Endothelial cell of umbilical vein (primary cell): Measurements from ENCODE around the gene PLOD1. TPM values are rescaled to one million over a fixed set of nuclear protein-coding genes. Genes with fewer than 3 reads are reported as not detected.

Source experiments
- BruUV-seq: library from RNA; stranded (reverse); fragments of 400-500 nt; replicated peaks from 2 replicates; lab custom pipeline; 2021; lab: Mats Ljungman, UMichigan
- CTCF ChIA-PET: fragments of 300-600, 350-600 bp; sonication (Branson Sonifier 250); formaldehyde crosslinking; loops from one replicate; lab custom pipeline; 2021; ENCODE audit warnings: antibody characterized with exemption, inconsistent platforms; lab: Charles Lee
- POLR2A ChIA-PET: fragments of 300-600, 350-600 bp; sonication (Branson Sonifier 250); formaldehyde crosslinking; loops from one replicate; lab custom pipeline; 2021; ENCODE audit warnings: antibody characterized with exemption, inconsistent platforms; lab: Charles Lee
- DNase-seq: peaks from one replicate; pipeline ENCODE4 v3.0.0-alpha.2; 2011; ENCODE audit warnings: low read depth, low spot score
- FAIRE-seq: peaks from 2 replicates; lab custom pipeline; 2011; peaks lifted over from hg19 to GRCh38; lab: Jason Lieb, UNC
- H2AFZ ChIP-seq: 2 replicates; pipeline ENCODE4 v1.6.0; 2012; ENCODE audit warnings: low read depth, low read length, control low read depth, inconsistent platforms
- H3K27ac ChIP-seq: 2 replicates; pipeline ENCODE4 v1.5.1; 2011; ENCODE audit warnings: low read depth, mild to moderate bottlenecking, control low read depth, low read length, moderate library complexity; ENCODE audit not compliant: insufficient read depth
- H3K27me3 ChIP-seq, 2 experiments: 2 replicates each; pipeline versions ENCODE4 v1.6.0 to v1.6.1; 2011; ENCODE audit warnings: low read length in 2 of 2, mixed read lengths in 1 of 2; ENCODE audit not compliant: control insufficient read depth in 2 of 2, insufficient read depth in 2 of 2
- H3K36me3 ChIP-seq, 2 experiments: 2 replicates in 1 of 2; 3 replicates in 1 of 2; pipeline ENCODE4 v1.5.1; 2011; ENCODE audit warnings: low read length in 2 of 2, mild to moderate bottlenecking in 1 of 2, moderate library complexity in 1 of 2; ENCODE audit not compliant: control insufficient read depth in 2 of 2, insufficient read depth in 2 of 2; ENCODE audit errors: extremely low read depth in 1 of 2
- H3K4me1 ChIP-seq: 3 replicates; pipeline ENCODE4 v1.5.1; 2011; ENCODE audit warnings: mild to moderate bottlenecking, low read length; ENCODE audit not compliant: control insufficient read depth, insufficient read depth; ENCODE audit errors: extremely low read depth
- H3K4me2 ChIP-seq: 2 replicates; pipeline ENCODE4 v1.6.1; 2011; ENCODE audit warnings: low read length, control low read depth, mixed read lengths; ENCODE audit not compliant: insufficient read depth
- H3K4me3 ChIP-seq, 3 experiments: fragments of 200-600 bp in 1 of 3; sonication (generic), shearing (Covaris generic) in 1 of 3; replicated peaks in 1 of 3; 2 replicates each; pipeline ENCODE4 v1.5.1; 2011 to 2016; ENCODE audit warnings: control low read depth in 3 of 3, low read length in 3 of 3, mild to moderate bottlenecking in 2 of 3, inconsistent platforms in 1 of 3, low read depth in 1 of 3, moderate library complexity in 1 of 3; ENCODE audit not compliant: insufficient read depth in 1 of 3
- H3K79me2 ChIP-seq: 2 replicates; pipeline ENCODE4 v1.6.0; 2012; ENCODE audit warnings: low read length, inconsistent platforms; ENCODE audit not compliant: control insufficient read depth, insufficient read depth
- H3K9ac ChIP-seq: replicated peaks from 2 replicates; pipeline ENCODE3; 2011; ENCODE audit warnings: low read length, control low read depth; ENCODE audit not compliant: insufficient read depth; ENCODE audit errors: extremely low read depth
- H3K9me1 ChIP-seq: replicated peaks from 3 replicates; pipeline ENCODE4 v1.6.0; 2011; ENCODE audit warnings: mild to moderate bottlenecking, low read length; ENCODE audit not compliant: control insufficient read depth, insufficient read depth; ENCODE audit errors: extremely low read depth
- H3K9me3 ChIP-seq: replicated peaks from 2 replicates; pipeline ENCODE4 v1.5.1; 2012; ENCODE audit warnings: low read length, inconsistent platforms; ENCODE audit not compliant: control insufficient read depth, insufficient read depth
- H4K20me1 ChIP-seq: replicated peaks from 2 replicates; pipeline ENCODE3; 2011; ENCODE audit warnings: mild to moderate bottlenecking, low read length; ENCODE audit not compliant: control insufficient read depth, insufficient read depth; ENCODE audit errors: extremely low read depth
- MAX ChIP-seq: IDR thresholded peaks from 2 replicates; pipeline ENCODE4 v1.6.1; 2011; ENCODE audit not compliant: insufficient read depth, insufficient read length
- MYC ChIP-seq: IDR thresholded peaks from one replicate; pipeline ENCODE4 v1.6.1; 2011; ENCODE audit warnings: mild to moderate bottlenecking, low read depth, low read length
- POLR2AphosphoS5 ChIP-seq: IDR thresholded peaks from 2 replicates; pipeline ENCODE4 v1.6.1; 2012; ENCODE audit warnings: low read depth, mild to moderate bottlenecking, control low read depth, low read length, moderate library complexity; ENCODE audit not compliant: insufficient read depth
- dilution Hi-C: fragments of 300-500 bp; cut with MboI; formaldehyde crosslinking; loops from one replicate; pipeline ENCODE4 v1.15.0; 2019; ENCODE audit warnings: low sequenced_read_pairs; ENCODE audit not compliant: extremely low pct_ligation_motif_present
- intact Hi-C: fragments of 100-400 bp; cut with micrococcal nuclease; formaldehyde crosslinking; loops from one replicate; pipeline ENCODE4 v1.10.0; 2022
- polyA plus RNA-seq, 4 experiments: library from polyadenylated mRNA; depleted of rRNA in 3 of 4; stranded (reverse) in 3 of 4; unstranded in 1 of 4; fragments of >200 nt; gene quantifications; 2 replicates each; pipeline versions ENCODE4 v1.2.1 to v1.2.3, GENCODE V29; 2011 to 2012; ENCODE audit warnings: missing spikeins in 1 of 4
- total RNA-seq: library from RNA; stranded (reverse); gene quantifications from 2 replicates; pipeline ENCODE4 v1.2.3, GENCODE V29; 2021
- TF ChIP-seq, protein P1 (sequence below), 2 donors: IDR thresholded peaks; 1 replicate in 1 of 2; 2 replicates in 1 of 2; pipeline ENCODE4 v1.5.1; 2011; ENCODE audit warnings: low read length in 2 of 2, mild to moderate bottlenecking in 2 of 2, moderate library complexity in 2 of 2, control low read depth in 1 of 2, inconsistent platforms in 1 of 2, low read depth in 1 of 2; ENCODE audit not compliant: insufficient read depth in 1 of 2; ENCODE audit errors: extremely low read depth in 1 of 2

PLOD1 gene
- total and polyA plus RNA-seq, 2 donors (not counting 3 experiments of a cell fraction or from before 2014, with no cell fraction given): 260 to 412 TPM

DNA sequence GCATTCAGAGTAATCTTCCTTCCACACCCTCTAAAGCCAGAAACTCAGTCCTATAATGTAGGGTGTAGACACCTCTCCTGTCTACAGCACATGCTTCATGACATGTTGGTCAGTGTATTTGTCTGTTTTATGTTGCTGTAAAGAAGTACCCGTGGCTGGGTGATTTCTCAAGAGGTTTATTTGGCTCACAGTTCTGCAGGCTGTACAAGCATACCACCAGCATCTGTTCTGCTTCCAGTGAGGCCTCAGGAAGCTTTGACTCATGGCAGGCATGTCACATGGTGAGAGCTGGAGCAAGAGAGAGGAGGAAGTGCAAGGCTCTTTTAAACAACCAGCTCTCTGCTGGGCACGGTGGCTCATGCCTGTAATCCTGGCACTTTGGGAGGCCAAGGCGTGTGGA is 12.1 kb downstream of the PLOD1 start:
- DNase-seq (no peak), FAIRE-seq (no peak)
- TF ChIP-seq, protein P1, sequence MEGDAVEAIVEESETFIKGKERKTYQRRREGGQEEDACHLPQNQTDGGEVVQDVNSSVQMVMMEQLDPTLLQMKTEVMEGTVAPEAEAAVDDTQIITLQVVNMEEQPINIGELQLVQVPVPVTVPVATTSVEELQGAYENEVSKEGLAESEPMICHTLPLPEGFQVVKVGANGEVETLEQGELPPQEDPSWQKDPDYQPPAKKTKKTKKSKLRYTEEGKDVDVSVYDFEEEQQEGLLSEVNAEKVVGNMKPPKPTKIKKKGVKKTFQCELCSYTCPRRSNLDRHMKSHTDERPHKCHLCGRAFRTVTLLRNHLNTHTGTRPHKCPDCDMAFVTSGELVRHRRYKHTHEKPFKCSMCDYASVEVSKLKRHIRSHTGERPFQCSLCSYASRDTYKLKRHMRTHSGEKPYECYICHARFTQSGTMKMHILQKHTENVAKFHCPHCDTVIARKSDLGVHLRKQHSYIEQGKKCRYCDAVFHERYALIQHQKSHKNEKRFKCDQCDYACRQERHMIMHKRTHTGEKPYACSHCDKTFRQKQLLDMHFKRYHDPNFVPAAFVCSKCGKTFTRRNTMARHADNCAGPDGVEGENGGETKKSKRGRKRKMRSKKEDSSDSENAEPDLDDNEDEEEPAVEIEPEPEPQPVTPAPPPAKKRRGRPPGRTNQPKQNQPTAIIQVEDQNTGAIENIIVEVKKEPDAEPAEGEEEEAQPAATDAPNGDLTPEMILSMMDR (IDR thresholded peaks at IDR 0.05; ENCODE audit: extremely low read depth in 1 of 2, insufficient read depth in 1 of 2, low read depth in 1 of 2, low read length in 2 of 2): no peak
- TF ChIP-seq MYC (no peak), POLR2AphosphoS5 (no peak)
- Histone ChIP-seq H3K27ac (no peak overlapping the region), H3K4me2 (no peak overlapping the region), H3K9ac (no peak overlapping the region), H3K9me1 (no peaks in the 10 kb centered on the region), H3K4me3 (no peak overlapping the region), H4K20me1 (no peaks in the 10 kb centered on the region), H2AFZ (no peak overlapping the region), H3K9me3 (no peaks in the 10 kb centered on the region), H3K36me3 (peaks cover 7 to 15% of the 10 kb centered on the region in 2 experiments), H3K27me3 (no peaks in the 10 kb centered on the region), H3K4me1 (no peaks in the 10 kb centered on the region), H3K79me2 (peaks cover 3% of the 10 kb centered on the region)
- intact Hi-C loops (no loop called here), dilution Hi-C loops (no loop called here)
- ChIA-PET POLR2A (interaction anchor here (0.7 kb wide), 1 partner anchor 15 kb away, joined by 3 read pairs; no protein-coding TSS in a partner anchor), CTCF (interaction anchor here (1.0 kb wide), 1 partner anchor 23 kb away, joined by 3 read pairs; no protein-coding TSS in a partner anchor)
- BruUV-seq: no TSS peak

- Histone ChIP-seq H3K4me2 (no peak overlapping the region), H3K4me3 (no peak overlapping the region), H3K4me1 (no peaks in the 10 kb centered on the region), H3K27ac (no peak overlapping the region), H4K20me1 (no peaks in the 10 kb centered on the region), H3K9me3 (no peaks in the 10 kb centered on the region), H3K36me3 (peaks cover 7 to 23% of the 10 kb centered on the region in 2 experiments), H3K79me2 (no peaks in the 10 kb centered on the region), H3K27me3 (no peaks in the 10 kb centered on the region), H2AFZ (no peak overlapping the region), H3K9ac (no peak overlapping the region), H3K9me1 (no peaks in the 10 kb centered on the region)
- intact Hi-C loops (no loop called here), dilution Hi-C loops (no loop called here)
- POLR2A ChIA-PET: no interaction called here
- no TSS peak for BruUV-seq
- no peak for FAIRE-seq
- no peak for TF ChIP-seq MAX
- TF ChIP-seq POLR2AphosphoS5: no peak
- peak; percentile 30 for DNase-seq
- CTCF ChIA-PET: interaction anchor here (1.2 kb wide), 1 partner anchor 18 kb away, joined by 4 read pairs; no protein-coding TSS in a partner anchor
Measured at GRCh38 chr1:11948822-11949458, 14.4 kb downstream of the PLOD1 start.
